K562 (cell line): ENCODE results near the gene ZFAND6. TPM values are rescaled to one million over a fixed set of nuclear protein-coding genes. Genes with fewer than 3 reads are reported as not detected.

ENCODE experiments used
- ARNT ChIP-seq, 2 experiments: fragments of 450-650 bp; IDR thresholded peaks; 2 replicates each; pipeline ENCODE4 v1.6.1; 2016; ENCODE audit warnings: mild to moderate bottlenecking in 1 of 2
- CCAR2 ChIP-seq: fragments of 200-400 bp; formaldehyde crosslinking; IDR thresholded peaks from 2 replicates; pipeline ENCODE4 v1.6.1; 2017; ENCODE audit warnings: mild to moderate bottlenecking, low read depth, low read length
- CHD4 ChIP-seq: fragments of 200-600 bp; sonication (generic); IDR thresholded peaks from 3 replicates; pipeline ENCODE4 v1.6.1; 2012; ENCODE audit warnings: low read depth, mild to moderate bottlenecking, mixed read lengths, low read length, inconsistent platforms; ENCODE audit not compliant: insufficient read depth, insufficient replicate concordance, poor library complexity, severe bottlenecking
- ELK3 ChIP-seq: fragments of 450-650 bp; formaldehyde crosslinking; IDR thresholded peaks from 2 replicates; pipeline ENCODE4 v1.4.0; 2020; ENCODE audit warnings: mild to moderate bottlenecking
- ESRRA ChIP-seq: fragments of 450-650 bp; IDR thresholded peaks from 2 replicates; pipeline ENCODE4 v1.6.1; 2014; ENCODE audit warnings: low read depth, mild to moderate bottlenecking, moderate library complexity, borderline replicate concordance
- JUN ChIP-seq, 2 experiments: sonication (generic) in 1 of 2; formaldehyde crosslinking in 1 of 2; IDR thresholded peaks; 2 replicates each; pipeline versions ENCODE4 v1.6.1 to v1.8.0; 2012 to 2022; ENCODE audit warnings: borderline replicate concordance in 2 of 2, mild to moderate bottlenecking in 2 of 2, improper control_type of control experiment in 1 of 2, low read depth in 1 of 2, low read length in 1 of 2, missing genetic modification reagents in 1 of 2
- KAT8 ChIP-seq: fragments of 450-650 bp; IDR thresholded peaks from 2 replicates; pipeline ENCODE4 v1.6.1; 2016; ENCODE audit warnings: low read depth, mild to moderate bottlenecking
- KLF6 ChIP-seq: fragments of 250-450 bp; sonication (Bioruptor Pico); IDR thresholded peaks from 2 replicates; pipeline ENCODE4 v1.4.0; 2020; ENCODE audit warnings: mild to moderate bottlenecking, moderate library complexity, borderline replicate concordance
- MCM7 ChIP-seq, 2 experiments: fragments of 450-650 bp; IDR thresholded peaks; 2 replicates each; pipeline ENCODE4 v1.6.1; 2016 to 2018
- MTA3 ChIP-seq: fragments of 450-650 bp; formaldehyde crosslinking; IDR thresholded peaks from 2 replicates; pipeline ENCODE4 v1.6.1; 2017; ENCODE audit warnings: mild to moderate bottlenecking, borderline replicate concordance
- MYBL2 ChIP-seq, 2 experiments: fragments of 450-650 bp in 1 of 2; sonication (generic) in 1 of 2; formaldehyde crosslinking in 1 of 2; IDR thresholded peaks; 2 replicates each; pipeline versions ENCODE4 v1.6.1 to v1.8.1; 2017 to 2022; ENCODE audit warnings: borderline replicate concordance in 1 of 2, inconsistent platforms in 1 of 2, low read depth in 1 of 2, mild to moderate bottlenecking in 1 of 2, missing genetic modification reagents in 1 of 2, moderate library complexity in 1 of 2
- MYNN ChIP-seq, 2 experiments: sonication (generic); formaldehyde crosslinking in 1 of 2; IDR thresholded peaks; 2 replicates each; pipeline versions ENCODE4 v1.5.0 to v1.6.1; 2016 to 2020; ENCODE audit warnings: antibody characterized with exemption in 1 of 2, missing genetic modification reagents in 1 of 2
- TGIF2 ChIP-seq: sonication (generic); formaldehyde crosslinking; IDR thresholded peaks from 2 replicates; pipeline ENCODE4 v1.8.1; 2022; ENCODE audit warnings: mild to moderate bottlenecking, missing genetic modification reagents, moderate library complexity
- THRB ChIP-seq: fragments of 450-650 bp; formaldehyde crosslinking; conservative IDR thresholded peaks from 2 replicates; pipeline ENCODE4 v1.4.0; 2022; ENCODE audit warnings: mild to moderate bottlenecking, missing genetic modification characterization
- ZEB2 ChIP-seq: fragments of 450-650 bp; IDR thresholded peaks from 2 replicates; pipeline ENCODE4 v1.6.1; 2016
- ZKSCAN1 ChIP-seq: fragments of 150-350 bp; IDR thresholded peaks from 2 replicates; pipeline ENCODE4 v1.6.1; 2016; ENCODE audit warnings: low read depth, low read length
- ZNF12 ChIP-seq: sonication (generic); formaldehyde crosslinking; IDR thresholded peaks from 2 replicates; pipeline ENCODE4 v1.4.0; 2020; ENCODE audit warnings: mild to moderate bottlenecking, missing genetic modification reagents
- ZNF655 ChIP-seq: fragments of 250-450 bp; sonication (Bioruptor Pico); IDR thresholded peaks from 2 replicates; pipeline ENCODE4 v1.5.0; 2021
- polyA plus RNA-seq, 8 experiments: library from polyadenylated mRNA; depleted of rRNA in 4 of 8; stranded (reverse) in 5 of 8; unstranded in 3 of 8; fragments of >200 nt; fragmentation: Nextera tagmentation in 2 of 8; fragmentation: Illumina TruSeq in 1 of 8; extraction: Ambion mirVana in 2 of 8; extraction: Trizol in 1 of 8; gene quantifications; 2 replicates each; pipeline versions ENCODE4 v1.2.1 to v1.2.3, GENCODE V29; 2011 to 2014; ENCODE audit warnings: inconsistent platforms in 1 of 8, missing spikeins in 1 of 8
- total RNA-seq, 7 experiments: library from RNA; depleted of rRNA in 6 of 7; stranded (reverse); fragments of >200 nt in 6 of 7; fragmentation: Illumina TruSeq in 2 of 7; extraction: Trizol in 2 of 7; gene quantifications; 2 replicates each; pipeline versions ENCODE4 v1.2.1 to v1.2.3, GENCODE V29; 2011 to 2021; ENCODE audit warnings: low replicate concordance in 1 of 7

Gene ZFAND6
- total and polyA plus RNA-seq, 9 of the 15 experiments (the other 6 are each of a cell fraction or from before 2014, with no cell fraction given): 53.9 to 206 (median 88.9) TPM

- peak in 1 of 2 experiments; percentile 37; a peak in 1 of 4 replicates for TF ChIP-seq ARNT (IDR thresholded peaks at IDR 0.05)
- TF ChIP-seq KAT8: no peak
- TF ChIP-seq ZNF655: no peak
- no peak for TF ChIP-seq CCAR2
- no peak for TF ChIP-seq ZNF12 (CRISPR knock-in tag)
- no peak for TF ChIP-seq ZKSCAN1
- TF ChIP-seq ESRRA: peak; percentile 68; the same call in 1 of the 2 replicates
- TF ChIP-seq THRB (CRISPR knock-in tag): no peak
- TF ChIP-seq ELK3 (CRISPR knock-in tag): no peak
- TF ChIP-seq MYBL2 (IDR thresholded peaks at IDR 0.05; ENCODE audit: low read depth): no peak
- TF ChIP-seq MYBL2 (CRISPR knock-in tag; IDR thresholded peaks at IDR 0.05; ENCODE audit: borderline replicate concordance): no peak
- no peak for TF ChIP-seq MYNN (IDR thresholded peaks at IDR 0.05)
- TF ChIP-seq MYNN (CRISPR knock-in tag; IDR thresholded peaks at IDR 0.05): no peak
- no peak for TF ChIP-seq JUN (IDR thresholded peaks at IDR 0.05; ENCODE audit: borderline replicate concordance, low read depth, low read length)
- TF ChIP-seq JUN (CRISPR knock-in tag; IDR thresholded peaks at IDR 0.05; ENCODE audit: borderline replicate concordance): no peak
- TF ChIP-seq ZEB2: 0 out of 2 replicates have a peak, but pooled peaks have one; percentile 30
- no peak for TF ChIP-seq KLF6 (CRISPR knock-in tag)
- TF ChIP-seq CHD4: no peak
- no peak for TF ChIP-seq MTA3
- TF ChIP-seq MCM7 (IDR thresholded peaks at IDR 0.05): no peak
- TF ChIP-seq TGIF2: no peak
Measured at GRCh38 chr15:80152896-80153876, 93.7 kb downstream of the ZFAND6 start, which contains the start of gene FAH (continued).
